ENCODE measurements around the gene STAT5B. TPM values are rescaled to one million over a fixed set of nuclear protein-coding genes. Genes with fewer than 3 reads are reported as not detected.

The STAT5B gene
- polyA plus RNA-seq, 3 donors: 28.5 to 103 (median 47.9) TPM

DNA sequence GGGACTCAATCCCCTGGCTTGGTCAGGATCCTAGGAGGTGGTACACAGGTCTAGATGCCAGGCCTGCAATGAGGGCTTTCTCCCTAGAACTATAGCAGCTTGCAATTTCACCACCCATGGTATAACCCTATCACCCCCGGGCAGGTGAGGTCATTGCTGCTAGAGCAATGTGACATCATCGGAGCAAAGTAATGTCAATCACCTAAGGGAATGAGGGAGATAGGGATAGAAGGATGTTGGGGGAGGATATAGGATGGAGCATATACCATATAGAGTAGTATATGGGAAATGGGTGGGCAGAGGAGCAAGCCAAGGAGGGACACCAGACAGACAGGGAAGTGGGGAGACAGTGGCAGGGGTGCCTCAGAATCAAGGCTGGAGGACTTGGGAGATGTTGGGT is 98.5 kb downstream of the STAT5B start:
- peaks cover 0 to 14% (median 8%) of the 10 kb centered on the region in 7 donors for H3K9me3 Mint-ChIP-seq
- H3K27ac Mint-ChIP-seq: no peak overlapping the region
- no peak overlapping the region for H3K27ac ChIP-seq (ENCODE audit: low read depth in 1 of 2, low read length in 2 of 2)
- intact Hi-C loops (cut with micrococcal nuclease): no loop called here
- H4K20me1 ChIP-seq (ENCODE audit: insufficient read depth, low read length): peaks cover 3% of the 10 kb centered on the region
- H3K79me2 ChIP-seq (ENCODE audit: insufficient read depth, low read length): no peaks in the 10 kb centered on the region
- peaks cover 39 to 54% (median 46%) of the 10 kb centered on the region in 3 donors for H3K27me3 Mint-ChIP-seq (ENCODE audit: low read depth in 3 of 3)
- peaks cover 26% of the 10 kb centered on the region for H3K4me1 Mint-ChIP-seq
- peaks cover 8 to 39% of the 10 kb centered on the region in 2 donors for H3K27me3 ChIP-seq (ENCODE audit: control insufficient read depth in 2 of 2, insufficient read depth in 2 of 2, low read length in 2 of 2)
- no peak overlapping the region for H3K4me3 ChIP-seq (replicated peaks in 1 of 3; ENCODE audit: low read depth in 2 of 3, low read length in 3 of 3)
- H3K36me3 ChIP-seq (replicated peaks in 1 of 2; ENCODE audit: control insufficient read depth in 1 of 2, insufficient read depth in 2 of 2, low read length in 2 of 2): no peaks in the 10 kb centered on the region
- H3K9me3 ChIP-seq (replicated peaks in 1 of 2; ENCODE audit: control insufficient read depth in 1 of 2, insufficient read depth in 1 of 2, low read length in 2 of 2): peaks cover 0 to 14% of the 10 kb centered on the region in 2 donors
- H3K4me1 ChIP-seq (ENCODE audit: control insufficient read depth in 1 of 2, insufficient read depth in 2 of 2, low read length in 2 of 2): peaks cover 29 to 33% of the 10 kb centered on the region in 2 donors
- H3K9ac ChIP-seq (ENCODE audit: insufficient read depth, low read length, poor library complexity, severe bottlenecking): no peak overlapping the region
- H2AFZ ChIP-seq (ENCODE audit: insufficient read depth, low read depth, low read length, poor library complexity, severe bottlenecking): no peak overlapping the region
- no peak for DNase-seq
- H3K4me3 Mint-ChIP-seq: peak overlapping the region in 1 of 2 donors; percentile 48
- H3K4me2 ChIP-seq (replicated peaks; ENCODE audit: extremely low read depth, low read length, poor library complexity, severe bottlenecking): no peak overlapping the region
- TF ChIP-seq CTCF (IDR thresholded peaks at IDR 0.05): no peak
- peaks cover 0 to 3% of the 10 kb centered on the region in 2 donors for H3K36me3 Mint-ChIP-seq
- WGBS (ENCODE audit: insufficient coverage): 100% methylated on average over 1 of the region's 2 CpGs

GRCh38 chr17:42174126-42174783 is 101.9 kb downstream of the STAT5B start:
- Mint-ChIP-seq H3K27ac (no peak overlapping the region), H3K36me3 (no peaks in the 10 kb centered on the region), H3K4me1 (peaks cover 9% of the 10 kb centered on the region), H3K4me3 (no peak overlapping the region), H3K27me3 (ENCODE audit: low read depth in 3 of 3) (peaks cover 20 to 28% (median 22%) of the 10 kb centered on the region in 3 donors), H3K9me3 (peaks cover 0 to 7% (median 2%) of the 10 kb centered on the region in 7 donors)
- Histone ChIP-seq H3K4me3 (replicated peaks in 1 of 3; ENCODE audit: low read depth in 2 of 3, low read length in 3 of 3) (no peak overlapping the region), H3K4me1 (ENCODE audit: control insufficient read depth in 1 of 2, insufficient read depth in 2 of 2, low read length in 2 of 2) (peaks cover 11 to 12% of the 10 kb centered on the region in 2 donors), H4K20me1 (ENCODE audit: insufficient read depth, low read length) (peaks cover 3% of the 10 kb centered on the region), H3K4me2 (replicated peaks; ENCODE audit: extremely low read depth, low read length, poor library complexity, severe bottlenecking) (no peak overlapping the region), H3K9ac (ENCODE audit: insufficient read depth, low read length, poor library complexity, severe bottlenecking) (no peak overlapping the region), H3K9me3 (replicated peaks in 1 of 2; ENCODE audit: control insufficient read depth in 1 of 2, insufficient read depth in 1 of 2, low read length in 2 of 2) (no peaks in the 10 kb centered on the region), H3K27me3 (ENCODE audit: control insufficient read depth in 2 of 2, insufficient read depth in 2 of 2, low read length in 2 of 2) (peaks cover under 1 to 15% of the 10 kb centered on the region in 2 donors), H3K27ac (ENCODE audit: low read depth in 1 of 2, low read length in 2 of 2) (no peak overlapping the region), H3K36me3 (replicated peaks in 1 of 2; ENCODE audit: control insufficient read depth in 1 of 2, insufficient read depth in 2 of 2, low read length in 2 of 2) (no peaks in the 10 kb centered on the region), H3K79me2 (ENCODE audit: insufficient read depth, low read length) (no peaks in the 10 kb centered on the region), H2AFZ (ENCODE audit: insufficient read depth, low read depth, low read length, poor library complexity, severe bottlenecking) (no peak overlapping the region)
- WGBS (ENCODE audit: insufficient coverage): 65% methylated on average over 12 of the region's 14 CpGs
- no peak for DNase-seq
- TF ChIP-seq CTCF (IDR thresholded peaks at IDR 0.05): no peak
- intact Hi-C loops (cut with micrococcal nuclease): no loop called here
